Suprapubic skin (tissue), 3 donors: ENCODE measurements around the gene GRIN2A.

Source experiments
- EP300 ChIP-seq: sonication (generic); formaldehyde crosslinking; IDR thresholded peaks from one replicate; pipeline ENCODE4 v1.6.1; 2017; ENCODE audit warnings: antibody characterized with exemption
- POLR2A ChIP-seq, 2 donors: fragments of 450-650 bp; IDR thresholded peaks; one replicate each; pipeline ENCODE4 v1.6.1; 2017; ENCODE audit warnings: antibody characterized with exemption in 2 of 2, mild to moderate bottlenecking in 2 of 2, moderate library complexity in 2 of 2
- TF ChIP-seq, protein P1 (sequence below), 2 donors: fragments of 200-600 bp in 1 of 2; fragments of 450-650 bp in 1 of 2; sonication (generic) in 1 of 2; IDR thresholded peaks; one replicate each; pipeline ENCODE4 v1.5.1; 2016 to 2019; ENCODE audit warnings: antibody characterized with exemption in 2 of 2, mild to moderate bottlenecking in 1 of 2, moderate library complexity in 1 of 2

- TF ChIP-seq, protein P1, sequence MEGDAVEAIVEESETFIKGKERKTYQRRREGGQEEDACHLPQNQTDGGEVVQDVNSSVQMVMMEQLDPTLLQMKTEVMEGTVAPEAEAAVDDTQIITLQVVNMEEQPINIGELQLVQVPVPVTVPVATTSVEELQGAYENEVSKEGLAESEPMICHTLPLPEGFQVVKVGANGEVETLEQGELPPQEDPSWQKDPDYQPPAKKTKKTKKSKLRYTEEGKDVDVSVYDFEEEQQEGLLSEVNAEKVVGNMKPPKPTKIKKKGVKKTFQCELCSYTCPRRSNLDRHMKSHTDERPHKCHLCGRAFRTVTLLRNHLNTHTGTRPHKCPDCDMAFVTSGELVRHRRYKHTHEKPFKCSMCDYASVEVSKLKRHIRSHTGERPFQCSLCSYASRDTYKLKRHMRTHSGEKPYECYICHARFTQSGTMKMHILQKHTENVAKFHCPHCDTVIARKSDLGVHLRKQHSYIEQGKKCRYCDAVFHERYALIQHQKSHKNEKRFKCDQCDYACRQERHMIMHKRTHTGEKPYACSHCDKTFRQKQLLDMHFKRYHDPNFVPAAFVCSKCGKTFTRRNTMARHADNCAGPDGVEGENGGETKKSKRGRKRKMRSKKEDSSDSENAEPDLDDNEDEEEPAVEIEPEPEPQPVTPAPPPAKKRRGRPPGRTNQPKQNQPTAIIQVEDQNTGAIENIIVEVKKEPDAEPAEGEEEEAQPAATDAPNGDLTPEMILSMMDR (IDR thresholded peaks at IDR 0.05) = no peak
- no peak for TF ChIP-seq POLR2A (IDR thresholded peaks at IDR 0.05)
- TF ChIP-seq EP300 = no peak
Measured at GRCh38 chr16:10015397-10015796, 166.8 kb downstream of the GRIN2A start.
